SK-N-MC (cell line): ENCODE data around the gene AGAP1.

Experiments
- EZH2 ChIP-seq: fragments of 200-600 bp; sonication (generic); IDR thresholded peaks from one replicate; pipeline ENCODE4 v1.6.1; 2017; ENCODE audit warnings: antibody characterized with exemption
- FOXP2 ChIP-seq: optimal IDR thresholded peaks from 2 replicates; pipeline ENCODE3; 2011; ENCODE audit warnings: mild to moderate bottlenecking, moderate library complexity; ENCODE audit not compliant: insufficient read depth; ENCODE audit errors: extremely low read length, control extremely low read depth
- POLR2AphosphoS5 ChIP-seq: IDR thresholded peaks from 2 replicates; pipeline ENCODE4 v1.6.1; 2012; ENCODE audit warnings: mild to moderate bottlenecking, low read depth, low read length, borderline replicate concordance

DNA sequence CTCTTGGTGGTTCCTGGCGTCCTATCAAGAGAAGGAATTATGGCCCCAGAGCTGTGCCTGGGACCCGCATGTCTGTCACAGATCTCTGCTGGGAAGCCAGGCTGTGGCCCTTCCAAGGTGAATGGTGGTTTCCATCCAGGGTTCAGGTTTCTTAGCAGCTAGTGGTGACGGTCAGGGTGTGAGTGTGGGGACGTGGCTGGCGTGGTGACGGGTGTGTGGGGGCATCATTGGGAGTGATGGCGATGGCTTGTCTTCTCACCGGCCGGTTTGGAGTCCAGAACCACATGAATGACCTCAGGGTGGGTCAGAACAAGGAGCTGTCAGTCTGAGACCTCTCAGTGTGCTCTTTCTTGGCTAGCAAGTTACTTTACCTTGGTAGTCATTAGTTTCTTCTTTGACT lies 52.6 kb downstream of the AGAP1 start:
- TF ChIP-seq EZH2: no peak
- TF ChIP-seq POLR2AphosphoS5: no peak
- no peak for TF ChIP-seq FOXP2
